ENCODE data around the gene SASH3. TPM values are rescaled to one million over a fixed set of nuclear protein-coding genes. Genes with fewer than 3 reads are reported as not detected.

Gene SASH3
- total and polyA plus RNA-seq, 2 donors (not counting 1 experiment from before 2014, with no cell fraction given), result 224 to 240 TPM

DNA sequence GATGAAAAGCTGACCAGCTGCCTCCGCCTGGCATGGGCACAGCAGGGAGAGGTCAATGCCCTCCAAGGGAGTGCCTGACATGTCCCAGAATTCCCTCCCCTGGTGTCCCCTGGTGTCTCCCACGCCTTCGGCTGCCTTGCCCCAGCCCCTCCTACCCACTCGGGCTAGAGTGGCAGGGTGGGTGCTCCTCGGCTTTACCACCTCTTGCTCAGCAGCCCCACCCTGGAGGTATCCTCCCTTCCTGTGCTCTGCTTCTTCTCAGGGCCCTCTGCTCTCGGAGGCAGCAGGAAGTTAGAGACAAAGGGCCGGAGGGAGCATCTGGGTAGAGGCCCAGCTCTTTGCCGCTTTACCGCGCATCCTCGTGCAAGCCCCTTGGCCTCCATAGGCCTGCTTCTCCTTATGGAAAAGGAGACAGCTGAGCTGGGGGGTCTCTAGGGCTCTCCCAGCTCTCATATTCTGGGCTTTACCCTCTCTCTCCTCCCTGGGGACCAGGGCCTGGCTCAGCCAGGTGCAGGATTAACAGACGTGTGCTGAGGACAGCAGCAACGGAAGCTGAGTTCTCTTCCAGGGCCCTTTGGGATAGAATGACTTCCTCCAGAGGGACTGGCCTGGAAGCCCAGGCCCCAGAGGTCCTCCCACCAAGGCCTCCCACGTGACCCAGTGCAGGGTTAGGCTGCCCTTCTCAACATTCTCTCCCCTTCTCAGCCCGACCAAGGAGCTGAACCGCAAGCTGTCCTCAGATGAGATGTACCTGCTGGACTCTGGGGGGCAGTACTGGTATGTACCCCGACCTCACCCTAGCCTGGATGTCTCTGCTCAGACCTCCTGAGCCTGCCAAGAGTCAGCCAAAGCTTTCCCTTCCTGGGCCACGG lies 23.7 kb upstream of the SASH3 start:
- Histone ChIP-seq H3K27me3 (replicated peaks in 1 of 4; ENCODE audit: control extremely low read depth in 1 of 4, control insufficient read depth in 3 of 4, insufficient read depth in 4 of 4, low read length in 3 of 4) (no peaks in the 10 kb centered on the region), H3K9me3 (ENCODE audit: control extremely low read depth in 1 of 3, control insufficient read depth in 2 of 3, insufficient read depth in 1 of 3, low read length in 2 of 3) (no peaks in the 10 kb centered on the region), H4K20me1 (ENCODE audit: control insufficient read depth, insufficient read depth, low read length, poor library complexity, severe bottlenecking) (no peaks in the 10 kb centered on the region), H3K4me1 (ENCODE audit: control insufficient read depth in 2 of 2, insufficient read depth in 2 of 2, low read length in 2 of 2) (peaks cover 47 to 63% of the 10 kb centered on the region in 2 donors), H2AFZ (ENCODE audit: insufficient read depth, low read depth, low read length, poor library complexity, severe bottlenecking) (peak overlapping the region; percentile 45), H3K27ac (ENCODE audit: low read length in 2 of 2) (peak overlapping the region; percentile 8 to 47), H3K36me3 (replicated peaks in 1 of 2; ENCODE audit: control extremely low read depth in 1 of 2, control insufficient read depth in 1 of 2, extremely low read depth in 1 of 2, insufficient read depth in 2 of 2, low read length in 1 of 2) (no peaks in the 10 kb centered on the region), H3K9ac (ENCODE audit: low read length) (no peak overlapping the region), H3K79me2 (ENCODE audit: control insufficient read depth, insufficient read depth, low read length) (no peaks in the 10 kb centered on the region), H3K4me3 (ENCODE audit: control extremely low read depth in 1 of 5, extremely low read depth in 1 of 5, insufficient read depth in 1 of 5, low read depth in 2 of 5, low read length in 4 of 5) (peak overlapping the region in 3 of 5 experiments; percentile 2 to 10 (median 8)), H3K4me2 (replicated peaks; ENCODE audit: low read depth, low read length, poor library complexity, severe bottlenecking) (peak overlapping the region; percentile 59)
- H3K9me3 Mint-ChIP-seq (ENCODE audit: insufficient read depth), result no peaks in the 10 kb centered on the region
- H3K27me3 Mint-ChIP-seq, result no peaks in the 10 kb centered on the region
- DNase-seq (peak; percentile 50), ATAC-seq (ENCODE audit: low read depth) (peak; percentile 38)
- H3K4me3 Mint-ChIP-seq, result peak overlapping the region; percentile 63
- ChIA-PET POLR2A (interaction anchor here (0.8 to 3.9 kb wide), 7 partner anchors 13 to 40 kb away, joined by 3 to 31 read pairs (median 5); partner anchors contain the start of gene SASH3), CTCF (interaction anchor here (0.6 to 2.5 kb wide), 20 partner anchors 8 to 94 kb away, joined by 3 to 24 read pairs (median 5); partner anchors contain the start of genes SASH3 and XPNPEP2)
- intact Hi-C loops (cut with micrococcal nuclease), result loop anchor here (1.0 kb wide), 1 partner anchor 67 kb away; no protein-coding TSS in a partner anchor
- no peak for TF ChIP-seq EZH2 (IDR thresholded peaks at IDR 0.05; ENCODE audit: borderline replicate concordance, insufficient read depth, low read depth, low read length, poor library complexity, severe bottlenecking)
- TF ChIP-seq, protein P1, sequence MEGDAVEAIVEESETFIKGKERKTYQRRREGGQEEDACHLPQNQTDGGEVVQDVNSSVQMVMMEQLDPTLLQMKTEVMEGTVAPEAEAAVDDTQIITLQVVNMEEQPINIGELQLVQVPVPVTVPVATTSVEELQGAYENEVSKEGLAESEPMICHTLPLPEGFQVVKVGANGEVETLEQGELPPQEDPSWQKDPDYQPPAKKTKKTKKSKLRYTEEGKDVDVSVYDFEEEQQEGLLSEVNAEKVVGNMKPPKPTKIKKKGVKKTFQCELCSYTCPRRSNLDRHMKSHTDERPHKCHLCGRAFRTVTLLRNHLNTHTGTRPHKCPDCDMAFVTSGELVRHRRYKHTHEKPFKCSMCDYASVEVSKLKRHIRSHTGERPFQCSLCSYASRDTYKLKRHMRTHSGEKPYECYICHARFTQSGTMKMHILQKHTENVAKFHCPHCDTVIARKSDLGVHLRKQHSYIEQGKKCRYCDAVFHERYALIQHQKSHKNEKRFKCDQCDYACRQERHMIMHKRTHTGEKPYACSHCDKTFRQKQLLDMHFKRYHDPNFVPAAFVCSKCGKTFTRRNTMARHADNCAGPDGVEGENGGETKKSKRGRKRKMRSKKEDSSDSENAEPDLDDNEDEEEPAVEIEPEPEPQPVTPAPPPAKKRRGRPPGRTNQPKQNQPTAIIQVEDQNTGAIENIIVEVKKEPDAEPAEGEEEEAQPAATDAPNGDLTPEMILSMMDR (IDR thresholded peaks at IDR 0.05), result no peak
- 39% methylated on average over 6 of the region's 18 CpGs for whole genome bisulfite sequencing (ENCODE audit: insufficient coverage)
- peak overlapping the region; percentile 80 for H3K27ac Mint-ChIP-seq
- peaks cover 57% of the 10 kb centered on the region for H3K4me1 Mint-ChIP-seq
